ENCODE results near the gene TEX54.

- TF ChIP-seq CTCF (IDR thresholded peaks at IDR 0.05) (no peak), POLR2A (IDR thresholded peaks at IDR 0.05) (no peak), POLR2AphosphoS5 (IDR thresholded peaks at IDR 0.05) (no peak)
These were observed 26.6 kb downstream of the TEX54 start for GRCh38 chr11:62805961-62806441.

Measured in breast epithelium (tissue), 3 donors.